Measurements from ENCODE around the gene ZSCAN5B.

Gene ZSCAN5B

DNA sequence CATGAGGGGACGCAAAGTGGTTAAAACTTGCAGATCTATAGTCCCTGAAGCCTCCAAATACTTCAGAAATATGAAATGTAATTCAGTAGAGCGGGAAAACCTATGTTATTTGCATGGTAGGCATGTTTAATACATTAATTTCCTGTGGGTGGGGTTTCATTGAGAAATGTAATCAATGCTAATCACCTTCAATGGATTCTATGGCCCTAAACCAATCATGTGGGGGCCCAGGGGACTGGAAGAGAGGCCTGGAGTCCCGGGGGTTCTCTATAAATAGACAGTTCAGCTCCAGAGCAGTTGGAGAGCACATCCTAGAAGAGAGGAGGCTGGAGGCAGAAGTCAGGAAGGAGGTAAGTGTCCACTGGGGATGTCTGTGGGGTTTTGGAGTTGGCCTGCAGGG, 4.4 kb upstream of the ZSCAN5B start, which contains the start of gene ZSCAN5C:
Gene ZSCAN5C (plus strand): TSS at position 301 of the 400 bp plus-strand sequence. CDS start 3,641 bp downstream, outside the sequence.
- H3K27ac Mint-ChIP-seq = no peak within 1 kb of the TSS
- H3K27me3 Mint-ChIP-seq (ENCODE audit: low read depth, poor library complexity) = peaks cover 15% of the 10 kb centered on the region
- no peaks in the 10 kb centered on the region for H3K4me1 Mint-ChIP-seq
- no peaks in the 10 kb centered on the region for H3K36me3 Mint-ChIP-seq (ENCODE audit: low read depth)
- TF ChIP-seq, protein P1, sequence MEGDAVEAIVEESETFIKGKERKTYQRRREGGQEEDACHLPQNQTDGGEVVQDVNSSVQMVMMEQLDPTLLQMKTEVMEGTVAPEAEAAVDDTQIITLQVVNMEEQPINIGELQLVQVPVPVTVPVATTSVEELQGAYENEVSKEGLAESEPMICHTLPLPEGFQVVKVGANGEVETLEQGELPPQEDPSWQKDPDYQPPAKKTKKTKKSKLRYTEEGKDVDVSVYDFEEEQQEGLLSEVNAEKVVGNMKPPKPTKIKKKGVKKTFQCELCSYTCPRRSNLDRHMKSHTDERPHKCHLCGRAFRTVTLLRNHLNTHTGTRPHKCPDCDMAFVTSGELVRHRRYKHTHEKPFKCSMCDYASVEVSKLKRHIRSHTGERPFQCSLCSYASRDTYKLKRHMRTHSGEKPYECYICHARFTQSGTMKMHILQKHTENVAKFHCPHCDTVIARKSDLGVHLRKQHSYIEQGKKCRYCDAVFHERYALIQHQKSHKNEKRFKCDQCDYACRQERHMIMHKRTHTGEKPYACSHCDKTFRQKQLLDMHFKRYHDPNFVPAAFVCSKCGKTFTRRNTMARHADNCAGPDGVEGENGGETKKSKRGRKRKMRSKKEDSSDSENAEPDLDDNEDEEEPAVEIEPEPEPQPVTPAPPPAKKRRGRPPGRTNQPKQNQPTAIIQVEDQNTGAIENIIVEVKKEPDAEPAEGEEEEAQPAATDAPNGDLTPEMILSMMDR (IDR thresholded peaks at IDR 0.05) = no peak
- DNase-seq = no peak
- no peak within 1 kb of the TSS for H3K4me3 Mint-ChIP-seq
- peaks cover 51% of the 10 kb centered on the region for H3K9me3 Mint-ChIP-seq

DNA sequence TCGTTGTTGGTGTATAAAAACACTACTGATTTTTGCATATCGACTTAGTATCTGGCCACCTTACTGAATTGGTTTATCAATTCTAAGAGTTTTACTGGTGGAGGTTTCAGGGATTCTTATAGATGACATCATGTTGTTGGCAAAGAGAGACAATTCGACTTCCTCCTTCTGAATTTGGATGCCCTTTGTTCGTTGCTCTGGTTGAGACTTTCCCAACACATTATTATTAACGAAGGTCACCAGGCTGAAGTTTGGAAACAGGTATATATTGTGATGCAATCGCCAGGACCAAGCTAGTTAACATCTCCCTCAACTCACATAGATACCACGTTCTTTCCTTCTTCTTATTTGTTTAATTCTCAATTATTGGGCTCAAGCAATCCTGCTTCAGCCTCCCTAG, 2.1 kb upstream of the ZSCAN5B start:
- Mint-ChIP-seq H3K4me3 (no peak overlapping the region), H3K27ac (no peak overlapping the region), H3K9me3 (peaks cover 46% of the 10 kb centered on the region), H3K27me3 (ENCODE audit: low read depth, poor library complexity) (peaks cover 10% of the 10 kb centered on the region), H3K4me1 (no peaks in the 10 kb centered on the region), H3K36me3 (ENCODE audit: low read depth) (no peaks in the 10 kb centered on the region)
- DNase-seq = no peak
- TF ChIP-seq, protein P1 (IDR thresholded peaks at IDR 0.05) = no peak

DNA sequence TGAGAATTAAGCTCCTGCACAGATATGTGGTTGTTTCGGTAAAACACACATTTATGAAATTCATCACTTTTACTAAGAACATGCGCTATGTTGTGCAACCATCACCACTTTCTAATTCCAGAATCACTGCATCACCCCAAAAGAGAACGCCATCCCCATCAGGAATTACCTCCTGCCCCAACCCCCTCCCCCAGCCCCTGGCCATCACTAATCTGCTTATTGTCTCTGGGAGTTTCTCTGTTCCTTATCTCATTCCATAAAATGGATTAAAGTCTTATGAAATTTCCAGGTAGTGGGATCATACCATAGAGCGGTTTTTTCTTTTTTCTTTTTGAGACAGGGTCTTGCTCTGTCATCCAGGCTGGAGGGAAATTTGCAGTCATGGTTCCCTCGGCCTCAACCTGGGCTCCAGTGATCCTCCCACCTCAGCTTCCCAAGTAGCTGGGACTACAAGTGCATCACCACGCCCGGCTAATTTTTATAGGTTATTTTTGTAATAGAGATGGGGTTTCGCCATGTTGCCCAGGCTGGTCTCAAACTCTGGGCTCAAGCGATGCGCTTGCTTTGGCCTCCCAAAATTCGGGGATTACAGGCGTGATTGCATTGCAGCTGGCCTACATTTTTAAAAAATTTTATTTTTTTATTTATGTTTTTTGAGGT, 3.5 kb downstream of the ZSCAN5B start:
- Mint-ChIP-seq H3K36me3 (ENCODE audit: low read depth) (no peaks in the 10 kb centered on the region), H3K27me3 (ENCODE audit: low read depth, poor library complexity) (peaks cover 14% of the 10 kb centered on the region), H3K27ac (no peak overlapping the region), H3K4me1 (peaks cover 5% of the 10 kb centered on the region), H3K9me3 (peaks cover 63% of the 10 kb centered on the region), H3K4me3 (no peak overlapping the region)
- DNase-seq = no peak
- TF ChIP-seq, protein P1 (IDR thresholded peaks at IDR 0.05) = no peak

DNA sequence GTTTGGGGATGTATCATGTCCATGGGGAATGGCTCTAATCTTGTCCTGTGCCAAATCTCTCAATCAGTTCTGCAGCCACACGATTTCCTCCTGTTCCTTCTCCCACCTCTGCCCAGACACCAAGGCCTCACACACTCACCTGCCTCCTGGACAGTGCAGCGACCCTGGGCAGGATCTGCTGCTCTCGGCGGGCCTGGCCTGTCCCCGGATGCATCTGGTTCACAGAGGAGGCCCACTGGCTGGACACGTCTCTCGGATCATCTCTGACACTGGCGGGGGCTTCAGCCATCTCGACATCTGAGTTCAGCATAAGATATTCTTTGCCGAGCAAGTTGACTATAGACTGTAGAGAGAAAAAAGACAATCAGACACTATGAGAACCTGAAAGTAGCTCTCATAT, 5.9 kb downstream of the ZSCAN5B start:
- TF ChIP-seq, protein P1 (IDR thresholded peaks at IDR 0.05) = no peak
- Mint-ChIP-seq H3K27me3 (ENCODE audit: low read depth, poor library complexity) (peaks cover 14% of the 10 kb centered on the region), H3K36me3 (ENCODE audit: low read depth) (no peaks in the 10 kb centered on the region), H3K9me3 (peaks cover 57% of the 10 kb centered on the region), H3K4me3 (no peak overlapping the region), H3K4me1 (peaks cover 5% of the 10 kb centered on the region), H3K27ac (no peak overlapping the region)
- no peak for DNase-seq

DNA sequence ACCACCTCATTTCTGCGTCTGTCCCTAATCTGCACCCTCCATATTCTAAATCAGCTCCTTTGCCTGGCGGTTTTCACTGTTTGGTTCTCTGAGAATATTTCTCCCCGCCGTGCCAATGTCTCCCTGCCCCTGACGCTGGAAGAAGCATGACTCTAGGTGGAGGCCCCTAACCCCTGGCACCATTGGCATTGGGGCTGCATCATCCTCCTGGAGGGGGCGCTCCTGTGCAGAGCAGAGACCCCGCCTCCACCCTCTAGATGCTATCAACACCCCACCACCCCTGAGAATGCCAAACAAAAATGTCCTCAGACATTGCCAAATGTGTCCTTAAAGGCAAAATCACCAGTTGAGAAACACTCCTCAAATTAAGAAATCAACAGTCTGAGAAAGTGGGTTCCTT, 6.5 kb downstream of the ZSCAN5B start:
- TF ChIP-seq, protein P1 (IDR thresholded peaks at IDR 0.05) = no peak
- Mint-ChIP-seq H3K4me3 (no peak overlapping the region), H3K36me3 (ENCODE audit: low read depth) (no peaks in the 10 kb centered on the region), H3K27ac (no peak overlapping the region), H3K4me1 (peaks cover 5% of the 10 kb centered on the region), H3K27me3 (ENCODE audit: low read depth, poor library complexity) (peaks cover 14% of the 10 kb centered on the region), H3K9me3 (peaks cover 56% of the 10 kb centered on the region)
- DNase-seq = no peak

DNA sequence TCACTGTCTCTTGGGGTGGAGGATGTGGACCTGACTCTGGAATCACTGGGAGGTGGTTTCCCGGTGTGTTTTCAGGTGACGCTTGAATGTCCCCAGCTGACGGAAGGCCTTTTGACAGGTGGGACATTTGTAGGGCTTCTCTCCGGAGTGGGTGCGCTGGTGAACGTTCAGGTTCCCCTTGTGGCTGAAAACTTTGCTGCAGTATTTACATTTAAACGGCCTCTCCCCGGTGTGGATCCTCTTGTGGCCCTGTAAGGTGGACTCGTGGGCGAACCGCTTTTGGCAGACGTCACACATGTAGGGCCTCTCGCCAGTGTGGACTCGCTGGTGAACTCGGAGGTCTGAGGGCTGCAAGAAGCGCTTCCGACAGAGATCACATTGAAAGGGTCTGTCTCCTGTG, 7.8 kb downstream of the ZSCAN5B start:
- H3K27ac Mint-ChIP-seq = no peak overlapping the region
- H3K27me3 Mint-ChIP-seq (ENCODE audit: low read depth, poor library complexity) = peaks cover 14% of the 10 kb centered on the region
- no peaks in the 10 kb centered on the region for H3K36me3 Mint-ChIP-seq (ENCODE audit: low read depth)
- no peak for DNase-seq
- TF ChIP-seq, protein P1 (IDR thresholded peaks at IDR 0.05) = no peak
- H3K9me3 Mint-ChIP-seq = peaks cover 67% of the 10 kb centered on the region
- H3K4me1 Mint-ChIP-seq = peaks cover 5% of the 10 kb centered on the region
- no peak overlapping the region for H3K4me3 Mint-ChIP-seq
